ENCODE results near the gene NSRP1. TPM values are rescaled to one million over a fixed set of nuclear protein-coding genes. Genes with fewer than 3 reads are reported as not detected.

NSRP1 gene
- total and polyA plus RNA-seq, 4 donors = 22.3 to 33.5 (median 23.8) TPM

DNA sequence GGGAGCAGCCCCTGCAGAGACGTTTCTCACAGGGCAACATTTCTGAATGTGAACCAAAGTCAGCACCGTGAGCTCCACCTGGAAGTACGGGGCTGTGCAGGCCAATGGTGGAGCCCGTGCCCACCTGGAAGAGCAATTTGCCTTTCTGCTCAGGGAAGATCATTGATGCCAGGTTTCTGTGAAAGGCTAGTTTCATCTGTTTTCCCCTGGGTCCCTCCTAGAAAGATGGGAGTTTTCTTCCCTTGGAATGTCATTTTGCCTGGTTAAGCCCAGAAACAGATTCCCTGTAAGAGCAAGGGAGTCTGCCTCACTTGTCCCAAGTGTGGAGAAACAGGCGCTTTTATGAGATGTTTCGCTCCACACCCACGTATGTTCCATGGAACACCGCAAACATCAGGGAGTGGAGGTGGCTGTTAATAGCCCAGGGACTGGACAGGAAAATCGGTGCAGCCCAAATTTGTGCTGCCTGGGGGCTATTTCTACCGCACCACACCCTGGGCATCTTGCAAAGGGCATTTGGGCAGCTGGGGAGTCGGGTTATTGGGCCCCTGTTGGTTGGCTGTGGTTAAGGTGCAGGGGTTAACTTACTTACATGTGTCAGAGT lies 116.3 kb downstream of the NSRP1 start:
- H3K9me3 ChIP-seq (ENCODE audit: control insufficient read depth in 4 of 4, insufficient read depth in 3 of 4, low read length in 3 of 4) = peaks cover 0 to 5% (median 0%) of the 10 kb centered on the region in 4 donors
- H3K4me3 ChIP-seq = no peak overlapping the region
- no peaks in the 10 kb centered on the region for H3K36me3 ChIP-seq (ENCODE audit: control insufficient read depth in 4 of 4, insufficient read depth in 4 of 4, low read length in 4 of 4)
- peak overlapping the region in 1 of 2 donors; percentile 42 for H3K27ac ChIP-seq (ENCODE audit: low read depth in 1 of 2, low read length in 1 of 2)
- WGBS, 2 donors = 58 to 75% methylated on average over 11 of the region's 11 CpGs
- ATAC-seq (ENCODE audit: insufficient read depth, low FRiP score) (no peak), DNase-seq (no peak)
- peaks cover 0 to 49% (median 22%) of the 10 kb centered on the region in 3 donors for H3K27me3 ChIP-seq (ENCODE audit: control insufficient read depth in 3 of 3, insufficient read depth in 3 of 3, low read length in 2 of 3)
- TF ChIP-seq, protein P1, sequence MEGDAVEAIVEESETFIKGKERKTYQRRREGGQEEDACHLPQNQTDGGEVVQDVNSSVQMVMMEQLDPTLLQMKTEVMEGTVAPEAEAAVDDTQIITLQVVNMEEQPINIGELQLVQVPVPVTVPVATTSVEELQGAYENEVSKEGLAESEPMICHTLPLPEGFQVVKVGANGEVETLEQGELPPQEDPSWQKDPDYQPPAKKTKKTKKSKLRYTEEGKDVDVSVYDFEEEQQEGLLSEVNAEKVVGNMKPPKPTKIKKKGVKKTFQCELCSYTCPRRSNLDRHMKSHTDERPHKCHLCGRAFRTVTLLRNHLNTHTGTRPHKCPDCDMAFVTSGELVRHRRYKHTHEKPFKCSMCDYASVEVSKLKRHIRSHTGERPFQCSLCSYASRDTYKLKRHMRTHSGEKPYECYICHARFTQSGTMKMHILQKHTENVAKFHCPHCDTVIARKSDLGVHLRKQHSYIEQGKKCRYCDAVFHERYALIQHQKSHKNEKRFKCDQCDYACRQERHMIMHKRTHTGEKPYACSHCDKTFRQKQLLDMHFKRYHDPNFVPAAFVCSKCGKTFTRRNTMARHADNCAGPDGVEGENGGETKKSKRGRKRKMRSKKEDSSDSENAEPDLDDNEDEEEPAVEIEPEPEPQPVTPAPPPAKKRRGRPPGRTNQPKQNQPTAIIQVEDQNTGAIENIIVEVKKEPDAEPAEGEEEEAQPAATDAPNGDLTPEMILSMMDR (IDR thresholded peaks at IDR 0.05; ENCODE audit: control extremely low read depth, extremely low read depth) = no peak
- H3K4me1 ChIP-seq (ENCODE audit: control insufficient read depth in 5 of 5, insufficient read depth in 5 of 5, low read length in 5 of 5) = peaks cover 0 to 30% (median 8%) of the 10 kb centered on the region in 5 donors
- no peak overlapping the region for H3K9ac ChIP-seq (ENCODE audit: insufficient read depth in 1 of 2, low read length in 2 of 2)

DNA sequence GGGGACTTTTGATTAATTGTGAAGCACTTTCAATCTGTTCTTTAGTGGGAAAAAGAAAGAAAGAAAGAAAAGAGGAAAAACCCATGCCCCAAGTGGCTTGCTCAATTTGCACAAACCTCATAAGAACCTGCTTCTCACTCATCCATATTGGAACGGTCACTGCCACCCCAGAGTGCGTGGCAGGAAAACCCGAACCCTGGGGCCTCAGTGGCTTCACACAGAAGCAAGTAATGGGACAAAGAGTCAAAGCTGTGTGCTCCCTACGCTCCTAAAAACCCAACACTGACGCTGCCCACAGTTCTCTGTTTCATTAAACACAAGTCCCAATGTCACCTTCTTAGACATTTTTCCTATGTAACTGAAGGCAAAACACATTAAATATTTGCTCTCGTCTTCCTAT lies 117.7 kb downstream of the NSRP1 start:
- H3K4me3 ChIP-seq = no peak overlapping the region
- H3K27ac ChIP-seq (ENCODE audit: low read depth in 1 of 2, low read length in 1 of 2) = peak overlapping the region in 1 of 2 donors; percentile 76
- H3K9ac ChIP-seq (ENCODE audit: insufficient read depth in 1 of 2, low read length in 2 of 2) = no peak overlapping the region
- no peaks in the 10 kb centered on the region for H3K36me3 ChIP-seq (ENCODE audit: control insufficient read depth in 4 of 4, insufficient read depth in 4 of 4, low read length in 4 of 4)
- TF ChIP-seq, protein P1 (IDR thresholded peaks at IDR 0.05; ENCODE audit: control extremely low read depth, extremely low read depth) = no peak
- H3K4me1 ChIP-seq (ENCODE audit: control insufficient read depth in 5 of 5, insufficient read depth in 5 of 5, low read length in 5 of 5) = peaks cover 0 to 31% (median 8%) of the 10 kb centered on the region in 5 donors
- peaks cover 0 to 63% (median 34%) of the 10 kb centered on the region in 3 donors for H3K27me3 ChIP-seq (ENCODE audit: control insufficient read depth in 3 of 3, insufficient read depth in 3 of 3, low read length in 2 of 3)
- WGBS, 2 donors = 67 to 68% methylated on average over 6 of the region's 6 CpGs
- no peak for DNase-seq
- H3K9me3 ChIP-seq (ENCODE audit: control insufficient read depth in 4 of 4, insufficient read depth in 3 of 4, low read length in 3 of 4) = peaks cover 0 to 5% (median 0%) of the 10 kb centered on the region in 4 donors
- ATAC-seq (ENCODE audit: insufficient read depth, low FRiP score) = no peak

DNA sequence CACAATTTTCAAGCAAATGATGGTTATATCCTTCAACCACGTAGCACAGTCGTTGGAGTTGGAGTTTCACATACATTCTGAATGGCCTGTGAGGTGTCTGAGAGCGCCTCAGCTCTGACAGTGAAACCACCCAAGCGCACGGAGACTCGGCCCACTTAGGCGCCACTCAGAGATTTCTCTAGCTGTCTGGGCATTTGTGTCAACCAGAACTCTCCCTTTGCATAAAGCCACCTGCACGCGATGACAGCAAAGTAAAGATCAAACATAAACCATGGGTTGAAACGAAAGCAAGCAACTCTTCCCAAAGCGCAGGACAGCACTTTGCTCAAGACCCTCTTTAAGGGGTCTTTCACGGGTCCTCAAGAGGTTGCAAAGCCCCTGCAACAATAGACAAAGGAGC lies 118.3 kb downstream of the NSRP1 start:
- no peak overlapping the region for H3K9ac ChIP-seq (ENCODE audit: insufficient read depth in 1 of 2, low read length in 2 of 2)
- H3K27me3 ChIP-seq (ENCODE audit: control insufficient read depth in 3 of 3, insufficient read depth in 3 of 3, low read length in 2 of 3) = peaks cover 0 to 63% (median 34%) of the 10 kb centered on the region in 3 donors
- ATAC-seq (ENCODE audit: insufficient read depth, low FRiP score) = no peak
- peak overlapping the region; percentile 30 for H3K4me3 ChIP-seq
- WGBS, 2 donors = 25 to 31% methylated on average over 12 of the region's 12 CpGs
- no peaks in the 10 kb centered on the region for H3K36me3 ChIP-seq (ENCODE audit: control insufficient read depth in 4 of 4, insufficient read depth in 4 of 4, low read length in 4 of 4)
- peak; percentile 19 to 44 (median 24) for DNase-seq
- TF ChIP-seq, protein P1 (IDR thresholded peaks at IDR 0.05; ENCODE audit: control extremely low read depth, extremely low read depth) = no peak
- peaks cover 0 to 31% (median 8%) of the 10 kb centered on the region in 5 donors for H3K4me1 ChIP-seq (ENCODE audit: control insufficient read depth in 5 of 5, insufficient read depth in 5 of 5, low read length in 5 of 5)
- H3K9me3 ChIP-seq (ENCODE audit: control insufficient read depth in 4 of 4, insufficient read depth in 3 of 4, low read length in 3 of 4) = peaks cover 0 to 5% (median 0%) of the 10 kb centered on the region in 4 donors
- peak overlapping the region in 1 of 2 donors; percentile 86 for H3K27ac ChIP-seq (ENCODE audit: low read depth in 1 of 2, low read length in 1 of 2)
